ENCODE results near the gene SPATA16. TPM values are rescaled to one million over a fixed set of nuclear protein-coding genes. Genes with fewer than 3 reads are reported as not detected.

Gene SPATA16
- total and polyA plus RNA-seq, 2 donors (not counting 3 experiments of a cell fraction or from before 2014, with no cell fraction given) = not detected

- ChIA-PET POLR2A (no interaction called here), CTCF (interaction anchor here (0.8 to 1.6 kb wide), 3 partner anchors 18 to 192 kb away, joined by 3 to 4 read pairs (median 3); no protein-coding TSS in a partner anchor)
- dilution Hi-C loops (cut with MboI; ENCODE audit: extremely low pct_ligation_motif_present, low sequenced_read_pairs) = no loop called here
Observed at GRCh38 chr3:172853921-172854666, 286.9 kb downstream of the SPATA16 start.

GRCh38 chr3:172853005-172853404 is 288.0 kb downstream of the SPATA16 start:
- FAIRE-seq = no peak
- no TSS peak for BruUV-seq (replicated peaks)
- dilution Hi-C loops (cut with MboI; ENCODE audit: extremely low pct_ligation_motif_present, low sequenced_read_pairs) = no loop called here

More at GRCh38 chr3:172853921-172854666, 286.9 kb downstream of the SPATA16 start:
- Histone ChIP-seq H3K4me3 (replicated peaks in 1 of 3; ENCODE audit: insufficient read depth in 1 of 3, low read depth in 1 of 3, low read length in 3 of 3) (no peak overlapping the region), H3K27me3 (ENCODE audit: control insufficient read depth in 2 of 2, insufficient read depth in 2 of 2, low read length in 2 of 2) (no peaks in the 10 kb centered on the region), H4K20me1 (replicated peaks; ENCODE audit: control insufficient read depth, extremely low read depth, insufficient read depth, low read length) (no peaks in the 10 kb centered on the region), H3K9me3 (replicated peaks; ENCODE audit: control insufficient read depth, insufficient read depth, low read length) (no peaks in the 10 kb centered on the region), H3K9ac (replicated peaks; ENCODE audit: extremely low read depth, insufficient read depth, low read length) (no peak overlapping the region), H2AFZ (ENCODE audit: low read depth, low read length) (no peak overlapping the region), H3K36me3 (ENCODE audit: control insufficient read depth in 2 of 2, extremely low read depth in 1 of 2, insufficient read depth in 2 of 2, low read length in 2 of 2) (no peaks in the 10 kb centered on the region), H3K4me2 (ENCODE audit: insufficient read depth, low read length) (no peak overlapping the region), H3K79me2 (ENCODE audit: control insufficient read depth, insufficient read depth, low read length) (no peaks in the 10 kb centered on the region), H3K9me1 (replicated peaks; ENCODE audit: control insufficient read depth, extremely low read depth, insufficient read depth, low read length) (no peaks in the 10 kb centered on the region), H3K27ac (ENCODE audit: insufficient read depth, low read depth, low read length) (no peak overlapping the region), H3K4me1 (ENCODE audit: control insufficient read depth, extremely low read depth, insufficient read depth, low read length) (peaks cover 42% of the 10 kb centered on the region)
- no TSS peak for BruUV-seq (replicated peaks)
- DNase-seq (ENCODE audit: low read depth, low spot score) (no peak), FAIRE-seq (no peak)
- intact Hi-C loops (cut with micrococcal nuclease) = no loop called here
- TF ChIP-seq POLR2AphosphoS5 (IDR thresholded peaks at IDR 0.05; ENCODE audit: insufficient read depth, low read depth, low read length) (no peak), FOS (IDR thresholded peaks at IDR 0.05; ENCODE audit: borderline replicate concordance, insufficient read depth, low read length) (peak; percentile 40)

More at GRCh38 chr3:172853005-172853404, 288.0 kb downstream of the SPATA16 start:
- H3K4me1 ChIP-seq (ENCODE audit: control insufficient read depth, extremely low read depth, insufficient read depth, low read length) = peaks cover 38% of the 10 kb centered on the region
- TF ChIP-seq JUN (IDR thresholded peaks at IDR 0.05; ENCODE audit: borderline replicate concordance, insufficient read depth, insufficient read length, low read depth) (no peak), MAX (IDR thresholded peaks at IDR 0.05; ENCODE audit: insufficient read depth, insufficient read length) (no peak), POLR2A (IDR thresholded peaks at IDR 0.05; ENCODE audit: low read depth, low read length) (no peak), GATA2 (IDR thresholded peaks at IDR 0.05; ENCODE audit: insufficient read depth, insufficient read length, low read depth, low read length) (no peak), POLR2AphosphoS5 (IDR thresholded peaks at IDR 0.05; ENCODE audit: insufficient read depth, low read depth, low read length) (no peak), FOS (IDR thresholded peaks at IDR 0.05; ENCODE audit: borderline replicate concordance, insufficient read depth, low read length) (no peak), MYC (IDR thresholded peaks at IDR 0.05; ENCODE audit: low read depth, low read length) (no peak), CTCF (IDR thresholded peaks at IDR 0.05; ENCODE audit: extremely low read depth in 1 of 2, insufficient read depth in 1 of 2, low read depth in 1 of 2, low read length in 2 of 2) (no peak), EZH2 (IDR thresholded peaks at IDR 0.05; ENCODE audit: borderline replicate concordance, low read depth, low read length, severe bottlenecking) (no peak)
- no peaks in the 10 kb centered on the region for H3K9me1 ChIP-seq (replicated peaks; ENCODE audit: control insufficient read depth, extremely low read depth, insufficient read depth, low read length)
- ChIA-PET CTCF (interaction anchor here (1.6 kb wide), 1 partner anchor 17 kb away, joined by 4 read pairs; no protein-coding TSS in a partner anchor), POLR2A (no interaction called here)
- H3K36me3 ChIP-seq (ENCODE audit: control insufficient read depth in 2 of 2, extremely low read depth in 1 of 2, insufficient read depth in 2 of 2, low read length in 2 of 2) = no peaks in the 10 kb centered on the region
- H3K4me2 ChIP-seq (ENCODE audit: insufficient read depth, low read length) = no peak overlapping the region
- H4K20me1 ChIP-seq (replicated peaks; ENCODE audit: control insufficient read depth, extremely low read depth, insufficient read depth, low read length) = no peaks in the 10 kb centered on the region
- H3K9me3 ChIP-seq (replicated peaks; ENCODE audit: control insufficient read depth, insufficient read depth, low read length) = no peaks in the 10 kb centered on the region
- H2AFZ ChIP-seq (ENCODE audit: low read depth, low read length) = no peak overlapping the region
- H3K27ac ChIP-seq (ENCODE audit: insufficient read depth, low read depth, low read length) = no peak overlapping the region
- H3K9ac ChIP-seq (replicated peaks; ENCODE audit: extremely low read depth, insufficient read depth, low read length) = no peak overlapping the region
- intact Hi-C loops (cut with micrococcal nuclease) = no loop called here
- no peaks in the 10 kb centered on the region for H3K79me2 ChIP-seq (ENCODE audit: control insufficient read depth, insufficient read depth, low read length)
- no peak overlapping the region for H3K4me3 ChIP-seq (replicated peaks in 1 of 3; ENCODE audit: insufficient read depth in 1 of 3, low read depth in 1 of 3, low read length in 3 of 3)
- no peak for DNase-seq (ENCODE audit: low read depth, low spot score)
- no peaks in the 10 kb centered on the region for H3K27me3 ChIP-seq (ENCODE audit: control insufficient read depth in 2 of 2, insufficient read depth in 2 of 2, low read length in 2 of 2)
